K562 (cell line): Measurements from ENCODE around the gene LIN28B. TPM values are rescaled to one million over a fixed set of nuclear protein-coding genes. Genes with fewer than 3 reads are reported as not detected.

ENCODE experiments used
- ATAC-seq: fragments of 200-7000 bp; cut with Tn5 transposase; 3 replicates; pipeline ENCODE4 v1.9.1; 2020; ENCODE audit warnings: moderate library complexity
- BruUV-seq: library from RNA; stranded (reverse); fragments of 400-500 nt; replicated peaks from 2 replicates; lab custom pipeline; 2021; lab: Mats Ljungman, UMichigan
- CTCF ChIA-PET: fragments of 300-600 bp; formaldehyde crosslinking; extraction: SDS; loops from one replicate; lab custom pipeline; 2021; ENCODE audit warnings: low intra/inter-chr PET ratio; lab: Yijun Ruan, JAX
- POLR2A ChIA-PET: fragments of 300-600, 350-650 bp; sonication (Branson Sonifier 250); formaldehyde crosslinking; extraction: SDS; loops from one replicate; lab custom pipeline; 2021; ENCODE audit warnings: antibody characterized with exemption, inconsistent platforms; lab: Yijun Ruan, JAX
- DNase-seq, 4 experiments: peaks; one replicate each; pipeline versions ENCODE4 v3.0.0 to v3.0.0-alpha.2; 2011 to 2018; ENCODE audit warnings: low spot score in 3 of 4, mixed read lengths in 3 of 4; ENCODE audit errors: extremely low read depth in 1 of 4
- FAIRE-seq: peaks from 2 replicates; lab custom pipeline; 2011; peaks lifted over from hg19 to GRCh38; lab: Jason Lieb, UNC
- H2AFZ ChIP-seq: 2 replicates; pipeline ENCODE4 v1.6.0; 2011; ENCODE audit warnings: low read depth, low read length, control low read depth, inconsistent platforms
- H3K27ac ChIP-seq: fragments of 200-600 bp; 3 replicates; pipeline ENCODE4 v1.8.0; 2011; ENCODE audit warnings: low read depth, mild to moderate bottlenecking, control low read depth, inconsistent platforms, low read length, moderate library complexity, mixed read lengths; ENCODE audit errors: extremely low read depth
- H3K27me3 ChIP-seq, 2 experiments: fragments of 300-600 bp in 1 of 2; 2 replicates in 1 of 2; 3 replicates in 1 of 2; pipeline versions ENCODE4 v1.6.0 to v1.8.0; 2011; ENCODE audit warnings: inconsistent platforms in 2 of 2, low read length in 2 of 2, mild to moderate bottlenecking in 1 of 2, mixed read lengths in 1 of 2, moderate library complexity in 1 of 2; ENCODE audit not compliant: control insufficient read depth in 2 of 2, insufficient read depth in 2 of 2
- H3K36me3 ChIP-seq: fragments of 300-600 bp; 3 replicates; pipeline ENCODE4 v1.8.0; 2011; ENCODE audit warnings: mild to moderate bottlenecking, low read length, inconsistent platforms; ENCODE audit not compliant: control insufficient read depth, insufficient read depth
- H3K4me1 ChIP-seq, 2 experiments: fragments of 200-600 bp in 1 of 2; replicated peaks in 1 of 2; 2 replicates in 1 of 2; 3 replicates in 1 of 2; pipeline versions ENCODE4 v1.5.1 to v1.8.0; 2011; ENCODE audit warnings: inconsistent platforms in 2 of 2, low read length in 2 of 2, mild to moderate bottlenecking in 1 of 2, mixed read lengths in 1 of 2, moderate library complexity in 1 of 2; ENCODE audit not compliant: control insufficient read depth in 2 of 2, insufficient read depth in 2 of 2
- H3K4me2 ChIP-seq: 2 replicates; pipeline ENCODE4 v1.6.1; 2011; ENCODE audit warnings: low read length, control low read depth, inconsistent platforms, mixed read lengths; ENCODE audit not compliant: insufficient read depth
- H3K4me3 ChIP-seq: fragments of 200-600 bp; sonication (generic), shearing (Covaris generic); 2 replicates; pipeline ENCODE4 v1.5.1; 2016; ENCODE audit warnings: control low read depth, inconsistent platforms
- H3K79me2 ChIP-seq: fragments of 200-600 bp; 3 replicates; pipeline ENCODE4 v1.8.0; 2011; ENCODE audit warnings: low read length, inconsistent platforms; ENCODE audit not compliant: control insufficient read depth, insufficient read depth
- H3K9ac ChIP-seq, 2 experiments: 2 replicates each; pipeline versions ENCODE4 v1.6.0 to v1.6.1; 2011; ENCODE audit warnings: low read depth in 2 of 2, low read length in 2 of 2, control low read depth in 1 of 2, inconsistent platforms in 1 of 2, mild to moderate bottlenecking in 1 of 2, mixed read lengths in 1 of 2; ENCODE audit not compliant: insufficient read depth in 1 of 2
- H3K9me1 ChIP-seq: one replicate; pipeline ENCODE4 v1.6.0; 2011; ENCODE audit warnings: inconsistent platforms, mild to moderate bottlenecking, low read length, moderate library complexity; ENCODE audit not compliant: control insufficient read depth, insufficient read depth
- H3K9me3 ChIP-seq: replicated peaks from 2 replicates; pipeline ENCODE4 v1.5.1; 2011; ENCODE audit warnings: low read depth, low read length, inconsistent platforms; ENCODE audit not compliant: control insufficient read depth, insufficient read depth
- H4K20me1 ChIP-seq: replicated peaks from 2 replicates; pipeline ENCODE4 v1.6.1; 2011; ENCODE audit warnings: low read length, inconsistent platforms, mixed read lengths; ENCODE audit not compliant: control insufficient read depth, insufficient read depth
- LARP7 ChIP-seq: fragments of 450-650 bp; IDR thresholded peaks from 2 replicates; pipeline ENCODE4 v1.6.1; 2016
- MEIS2 ChIP-seq: fragments of 450-650 bp; IDR thresholded peaks from 2 replicates; pipeline ENCODE4 v1.6.1; 2014; ENCODE audit warnings: mild to moderate bottlenecking; ENCODE audit not compliant: partially characterized antibody
- PHB ChIP-seq: fragments of 250-450 bp; sonication (Bioruptor Pico); IDR thresholded peaks from 2 replicates; pipeline ENCODE4 v1.5.0; 2021
- RNF2 ChIP-seq: sonication (generic); IDR thresholded peaks from 2 replicates; pipeline ENCODE4 v1.6.1; 2016
- SP1 ChIP-seq: sonication (generic); formaldehyde crosslinking; IDR thresholded peaks from 2 replicates; pipeline ENCODE4 v1.8.1; 2022; ENCODE audit warnings: mild to moderate bottlenecking, missing genetic modification reagents
- SUPT5H ChIP-seq: fragments of 450-650 bp; IDR thresholded peaks from 2 replicates; pipeline ENCODE4 v1.6.1; 2016
- TEAD1 ChIP-seq, 2 experiments: fragments of 450-650 bp in 1 of 2; sonication (generic) in 1 of 2; formaldehyde crosslinking; IDR thresholded peaks; 2 replicates each; pipeline versions ENCODE4 v1.4.0 to v1.8.0; 2020 to 2022; ENCODE audit warnings: mild to moderate bottlenecking in 2 of 2, missing genetic modification reagents in 1 of 2
- ZBTB7A ChIP-seq: IDR thresholded peaks from 2 replicates; pipeline ENCODE4 v1.6.1; 2011; ENCODE audit warnings: low read depth, mild to moderate bottlenecking, low read length, moderate library complexity, borderline replicate concordance; ENCODE audit not compliant: control insufficient read depth
- ZNF695 ChIP-seq: fragments of 450-650 bp; formaldehyde crosslinking; IDR thresholded peaks from 2 replicates; pipeline ENCODE4 v1.4.0; 2020; ENCODE audit warnings: mild to moderate bottlenecking, moderate library complexity
- WGBS: fragments of 100-300 bp; shearing (Covaris generic); methylation state at CpG from one replicate; pipeline ENCODE4 v1.1.6; 2016; ENCODE audit warnings: low coverage, mixed read lengths; ENCODE audit not compliant: insufficient coverage; ENCODE audit errors: missing lambda C conversion rate; 5-methylcytosine and 5-hydroxymethylcytosine counted together
- in situ Hi-C: fragments of 300-500 bp; cut with MboI; formaldehyde crosslinking; loops from 4 replicates; pipeline ENCODE4 v1.15.0; 2018; ENCODE audit warnings: inconsistent platforms, mixed read lengths
- intact Hi-C: fragments of 100-400 bp; cut with micrococcal nuclease; formaldehyde crosslinking; loops from 2 replicates; pipeline ENCODE4 v1.14.2; 2022
- polyA plus RNA-seq, 8 experiments: library from polyadenylated mRNA; depleted of rRNA in 4 of 8; stranded (reverse) in 5 of 8; unstranded in 3 of 8; fragments of >200 nt; fragmentation: Nextera tagmentation in 2 of 8; fragmentation: Illumina TruSeq in 1 of 8; extraction: Ambion mirVana in 2 of 8; extraction: Trizol in 1 of 8; gene quantifications; 2 replicates each; pipeline versions ENCODE4 v1.2.1 to v1.2.3, GENCODE V29; 2011 to 2014; ENCODE audit warnings: inconsistent platforms in 1 of 8, missing spikeins in 1 of 8
- total RNA-seq, 7 experiments: library from RNA; depleted of rRNA in 6 of 7; stranded (reverse); fragments of >200 nt in 6 of 7; fragmentation: Illumina TruSeq in 2 of 7; extraction: Trizol in 2 of 7; gene quantifications; 2 replicates each; pipeline versions ENCODE4 v1.2.1 to v1.2.3, GENCODE V29; 2011 to 2021; ENCODE audit warnings: low replicate concordance in 1 of 7
- TF ChIP-seq, protein P1 (sequence below): fragments of 450-650 bp; IDR thresholded peaks from 2 replicates; pipeline ENCODE4 v1.6.1; 2017; ENCODE audit warnings: antibody characterized with exemption
- TF ChIP-seq, protein P2 (sequence below): fragments of 450-650 bp; IDR thresholded peaks from 2 replicates; pipeline ENCODE4 v1.7.0; 2016; ENCODE audit warnings: borderline replicate concordance
- TF ChIP-seq, protein P3 (sequence below): fragments of 250-450 bp; sonication (Bioruptor Pico); IDR thresholded peaks from 2 replicates; pipeline ENCODE4 v1.4.0; 2020

LIN28B gene
- total and polyA plus RNA-seq, 9 of the 15 experiments (the other 6 are each of a cell fraction or from before 2014, with no cell fraction given), result 20.9 to 77.3 (median 42.1) TPM

DNA sequence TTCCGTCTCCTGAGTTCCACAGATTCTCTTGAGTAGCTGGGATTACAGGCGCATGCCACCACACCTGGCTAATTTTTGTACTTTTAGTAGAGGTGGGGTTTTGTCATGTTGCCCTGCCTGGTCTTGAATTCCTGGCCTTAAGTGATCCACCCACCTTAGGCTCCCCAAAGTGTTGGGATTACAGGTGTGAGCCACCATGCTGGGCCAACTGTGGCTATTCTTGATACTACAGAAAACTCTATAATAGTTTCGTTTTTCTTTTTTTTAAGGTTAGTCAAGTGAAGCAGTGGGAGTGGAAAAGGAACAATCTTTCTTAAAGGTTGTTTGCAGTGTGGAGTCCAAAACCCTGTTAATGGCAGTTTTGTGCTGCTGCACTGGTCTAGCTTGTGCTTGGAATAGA is 138.2 kb downstream of the LIN28B start:
- no peak overlapping the region for H3K27ac ChIP-seq
- DNase-seq (no peak), FAIRE-seq (no peak), ATAC-seq (no peak)
- no peak overlapping the region for H3K9ac ChIP-seq
- no peak overlapping the region for H2AFZ ChIP-seq
- WGBS, result 48% methylated on average over 3 of the region's 3 CpGs
- H3K36me3 ChIP-seq, result no peaks in the 10 kb centered on the region
- ChIA-PET CTCF (no interaction called here), POLR2A (no interaction called here)
- no peaks in the 10 kb centered on the region for H4K20me1 ChIP-seq
- H3K4me2 ChIP-seq, result no peak overlapping the region
- H3K27me3 ChIP-seq, result peaks cover 3 to 18% of the 10 kb centered on the region in 2 experiments; a peak in 2 of 5 replicates
- no peaks in the 10 kb centered on the region for H3K9me1 ChIP-seq
- intact Hi-C loops (no loop called here), in situ Hi-C loops (no loop called here)
- no TSS peak for BruUV-seq
- no peaks in the 10 kb centered on the region for H3K79me2 ChIP-seq
- no peak overlapping the region for H3K4me3 ChIP-seq
- no peaks in the 10 kb centered on the region for H3K4me1 ChIP-seq
- no peaks in the 10 kb centered on the region for H3K9me3 ChIP-seq
- no peak for TF ChIP-seq ZBTB7A
- TF ChIP-seq RNF2, result no peak
- no peak for TF ChIP-seq PHB (CRISPR knock-in tag)
- no peak for TF ChIP-seq SP1 (CRISPR knock-in tag)
- TF ChIP-seq, protein P1, sequence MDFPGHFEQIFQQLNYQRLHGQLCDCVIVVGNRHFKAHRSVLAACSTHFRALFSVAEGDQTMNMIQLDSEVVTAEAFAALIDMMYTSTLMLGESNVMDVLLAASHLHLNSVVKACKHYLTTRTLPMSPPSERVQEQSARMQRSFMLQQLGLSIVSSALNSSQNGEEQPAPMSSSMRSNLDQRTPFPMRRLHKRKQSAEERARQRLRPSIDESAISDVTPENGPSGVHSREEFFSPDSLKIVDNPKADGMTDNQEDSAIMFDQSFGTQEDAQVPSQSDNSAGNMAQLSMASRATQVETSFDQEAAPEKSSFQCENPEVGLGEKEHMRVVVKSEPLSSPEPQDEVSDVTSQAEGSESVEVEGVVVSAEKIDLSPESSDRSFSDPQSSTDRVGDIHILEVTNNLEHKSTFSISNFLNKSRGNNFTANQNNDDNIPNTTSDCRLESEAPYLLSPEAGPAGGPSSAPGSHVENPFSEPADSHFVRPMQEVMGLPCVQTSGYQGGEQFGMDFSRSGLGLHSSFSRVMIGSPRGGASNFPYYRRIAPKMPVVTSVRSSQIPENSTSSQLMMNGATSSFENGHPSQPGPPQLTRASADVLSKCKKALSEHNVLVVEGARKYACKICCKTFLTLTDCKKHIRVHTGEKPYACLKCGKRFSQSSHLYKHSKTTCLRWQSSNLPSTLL, result no peak
- no peak for TF ChIP-seq ZNF695 (CRISPR knock-in tag)
- TF ChIP-seq LARP7, result no peak
- no peak for TF ChIP-seq MEIS2
- TF ChIP-seq, protein P2, sequence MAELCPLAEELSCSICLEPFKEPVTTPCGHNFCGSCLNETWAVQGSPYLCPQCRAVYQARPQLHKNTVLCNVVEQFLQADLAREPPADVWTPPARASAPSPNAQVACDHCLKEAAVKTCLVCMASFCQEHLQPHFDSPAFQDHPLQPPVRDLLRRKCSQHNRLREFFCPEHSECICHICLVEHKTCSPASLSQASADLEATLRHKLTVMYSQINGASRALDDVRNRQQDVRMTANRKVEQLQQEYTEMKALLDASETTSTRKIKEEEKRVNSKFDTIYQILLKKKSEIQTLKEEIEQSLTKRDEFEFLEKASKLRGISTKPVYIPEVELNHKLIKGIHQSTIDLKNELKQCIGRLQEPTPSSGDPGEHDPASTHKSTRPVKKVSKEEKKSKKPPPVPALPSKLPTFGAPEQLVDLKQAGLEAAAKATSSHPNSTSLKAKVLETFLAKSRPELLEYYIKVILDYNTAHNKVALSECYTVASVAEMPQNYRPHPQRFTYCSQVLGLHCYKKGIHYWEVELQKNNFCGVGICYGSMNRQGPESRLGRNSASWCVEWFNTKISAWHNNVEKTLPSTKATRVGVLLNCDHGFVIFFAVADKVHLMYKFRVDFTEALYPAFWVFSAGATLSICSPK, result no peak
- TF ChIP-seq, protein P3, sequence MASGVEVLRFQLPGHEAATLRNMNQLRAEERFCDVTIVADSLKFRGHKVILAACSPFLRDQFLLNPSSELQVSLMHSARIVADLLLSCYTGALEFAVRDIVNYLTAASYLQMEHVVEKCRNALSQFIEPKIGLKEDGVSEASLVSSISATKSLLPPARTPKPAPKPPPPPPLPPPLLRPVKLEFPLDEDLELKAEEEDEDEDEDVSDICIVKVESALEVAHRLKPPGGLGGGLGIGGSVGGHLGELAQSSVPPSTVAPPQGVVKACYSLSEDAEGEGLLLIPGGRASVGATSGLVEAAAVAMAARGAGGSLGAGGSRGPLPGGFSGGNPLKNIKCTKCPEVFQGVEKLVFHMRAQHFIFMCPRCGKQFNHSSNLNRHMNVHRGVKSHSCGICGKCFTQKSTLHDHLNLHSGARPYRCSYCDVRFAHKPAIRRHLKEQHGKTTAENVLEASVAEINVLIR (CRISPR knock-in tag), result no peak
- no peak for TF ChIP-seq TEAD1 (CRISPR knock-in tag; IDR thresholded peaks at IDR 0.05)
- TF ChIP-seq SUPT5H, result no peak
